H1 (cell line): ENCODE data around the gene C1orf56. TPM values are rescaled to one million over a fixed set of nuclear protein-coding genes. Genes with fewer than 3 reads are reported as not detected.

Source experiments
- CTCF ChIA-PET: fragments of 300-600 bp; sonication (Branson Sonifier 250); formaldehyde crosslinking; loops from one replicate; lab custom pipeline; 2021; ENCODE audit not compliant: partially characterized antibody; lab: Charles Lee
- POLR2A ChIA-PET: fragments of 300-600 bp; sonication (Branson Sonifier 250); formaldehyde crosslinking; loops from one replicate; lab custom pipeline; 2021; ENCODE audit warnings: inconsistent platforms; ENCODE audit not compliant: partially characterized antibody; lab: Charles Lee
- DNase-seq, 2 experiments: peaks; one replicate each; pipeline versions ENCODE4 v3.0.0 to v3.0.0-alpha.2; 2010 to 2022; ENCODE audit warnings: low spot score in 2 of 2, low read depth in 1 of 2, mixed read lengths in 1 of 2
- FAIRE-seq: peaks from 2 replicates; lab custom pipeline; 2011; peaks lifted over from hg19 to GRCh38; lab: Jason Lieb, UNC
- H2AFZ ChIP-seq: 2 replicates; pipeline ENCODE4 v1.8.1; 2012; ENCODE audit warnings: low read length, inconsistent platforms
- H2AK5ac ChIP-seq: 2 replicates; pipeline ENCODE4 v1.6.1; 2013; ENCODE audit warnings: low read depth, low read length
- H2BK120ac ChIP-seq: replicated peaks from 2 replicates; pipeline ENCODE3; 2013; ENCODE audit warnings: low read depth, low read length, inconsistent platforms
- H2BK12ac ChIP-seq: 2 replicates; pipeline ENCODE4 v1.6.1; 2013; ENCODE audit warnings: low read depth, low read length
- H2BK15ac ChIP-seq: 2 replicates; pipeline ENCODE4 v1.6.1; 2013; ENCODE audit warnings: low read length
- H2BK20ac ChIP-seq: 2 replicates; pipeline ENCODE4 v1.6.1; 2013; ENCODE audit warnings: low read length
- H2BK5ac ChIP-seq: 2 replicates; pipeline ENCODE4 v1.6.1; 2013; ENCODE audit warnings: low read depth, low read length
- H3K14ac ChIP-seq: 2 replicates; pipeline ENCODE4 v1.6.1; 2013; ENCODE audit warnings: inconsistent platforms; ENCODE audit not compliant: insufficient read length
- H3K18ac ChIP-seq: 2 replicates; pipeline ENCODE4 v1.6.1; 2013; ENCODE audit warnings: low read length; ENCODE audit errors: extremely low read depth
- H3K23ac ChIP-seq: 2 replicates; pipeline ENCODE4 v1.6.1; 2013; ENCODE audit warnings: inconsistent platforms; ENCODE audit not compliant: insufficient read length
- H3K23me2 ChIP-seq: 2 replicates; pipeline ENCODE4 v1.6.1; 2013; ENCODE audit warnings: low read depth, low read length
- H3K27ac ChIP-seq: 2 replicates; pipeline ENCODE4 v1.6.1; 2011; ENCODE audit warnings: low read depth, low read length, inconsistent platforms
- H3K27me3 ChIP-seq, 4 experiments: replicated peaks in 1 of 4; 1 replicate in 1 of 4; 2 replicates in 3 of 4; pipeline versions ENCODE4 v1.6.1 to v1.8.1; 2011 to 2013; ENCODE audit warnings: low read length in 3 of 4, mild to moderate bottlenecking in 3 of 4, inconsistent platforms in 2 of 4, mixed read lengths in 2 of 4, moderate library complexity in 1 of 4; ENCODE audit not compliant: control insufficient read depth in 3 of 4, insufficient read depth in 3 of 4; ENCODE audit errors: extremely low read depth in 1 of 4
- H3K36me3 ChIP-seq, 4 experiments: 2 replicates each; pipeline versions ENCODE4 v1.6.1 to v1.8.1; 2011 to 2013; ENCODE audit warnings: mild to moderate bottlenecking in 4 of 4, low read length in 3 of 4, moderate library complexity in 2 of 4, control low read depth in 1 of 4, inconsistent platforms in 1 of 4; ENCODE audit not compliant: insufficient read depth in 4 of 4, control insufficient read depth in 2 of 4
- H3K4ac ChIP-seq: replicated peaks from 2 replicates; pipeline ENCODE3; 2013; ENCODE audit warnings: low read length, low read depth, mixed read lengths, inconsistent platforms; ENCODE audit not compliant: insufficient read length
- H3K4me1 ChIP-seq, 4 experiments: replicated peaks in 1 of 4; 1 replicate in 1 of 4; 2 replicates in 3 of 4; pipeline versions ENCODE4 v1.6.1 to v1.8.1; 2011 to 2013; ENCODE audit warnings: low read length in 3 of 4, inconsistent platforms in 2 of 4, mixed read lengths in 1 of 4; ENCODE audit not compliant: insufficient read depth in 4 of 4, control insufficient read depth in 3 of 4
- H3K4me2 ChIP-seq, 2 experiments: 2 replicates each; pipeline versions ENCODE4 v1.6.1 to v1.8.1; 2011 to 2013; ENCODE audit warnings: low read depth in 2 of 2, low read length in 2 of 2, control low read depth in 1 of 2, inconsistent platforms in 1 of 2, mild to moderate bottlenecking in 1 of 2; ENCODE audit not compliant: insufficient read depth in 1 of 2
- H3K4me3 ChIP-seq, 4 experiments: fragments of 200-600, 300-600 bp in 1 of 4; sonication (generic), shearing (Covaris generic), sonication (Bioruptor Twin) in 1 of 4; 2 replicates each; pipeline versions ENCODE4 v1.5.1 to v1.8.1; 2011 to 2016; ENCODE audit warnings: low read length in 4 of 4, low read depth in 3 of 4, control low read depth in 2 of 4, inconsistent platforms in 2 of 4, mild to moderate bottlenecking in 2 of 4, mixed read lengths in 1 of 4, moderate library complexity in 1 of 4; ENCODE audit not compliant: insufficient read depth in 2 of 4; ENCODE audit errors: extremely low read depth in 1 of 4
- H3K56ac ChIP-seq: replicated peaks from 2 replicates; pipeline ENCODE3; 2013; ENCODE audit warnings: low read depth, mild to moderate bottlenecking, mixed read lengths, low read length, inconsistent platforms; ENCODE audit not compliant: insufficient read length
- H3K79me1 ChIP-seq: 2 replicates; pipeline ENCODE4 v1.6.1; 2013; ENCODE audit warnings: low read depth, low read length, control low read depth
- H3K79me2 ChIP-seq, 2 experiments: 2 replicates each; pipeline versions ENCODE4 v1.6.1 to v1.8.1; 2012 to 2013; ENCODE audit warnings: low read length in 2 of 2, mild to moderate bottlenecking in 2 of 2, inconsistent platforms in 1 of 2; ENCODE audit not compliant: insufficient read depth in 2 of 2, control insufficient read depth in 1 of 2
- H3K9ac ChIP-seq, 4 experiments: replicated peaks in 1 of 4; 1 replicate in 1 of 4; 2 replicates in 3 of 4; pipeline versions ENCODE4 v1.6.1 to v1.8.1; 2011 to 2013; ENCODE audit warnings: low read depth in 3 of 4, low read length in 3 of 4, control low read depth in 2 of 4, mild to moderate bottlenecking in 2 of 4, moderate library complexity in 2 of 4, inconsistent platforms in 1 of 4; ENCODE audit errors: extremely low read depth in 1 of 4
- H3K9me3 ChIP-seq, 2 experiments: 2 replicates each; pipeline versions ENCODE4 v1.6.1 to v1.8.1; 2012 to 2013; ENCODE audit warnings: mild to moderate bottlenecking in 2 of 2, moderate library complexity in 2 of 2, control low read depth in 1 of 2, inconsistent platforms in 1 of 2, low read depth in 1 of 2, low read length in 1 of 2, mixed read lengths in 1 of 2; ENCODE audit not compliant: insufficient read depth in 2 of 2
- H4K20me1 ChIP-seq, 2 experiments: replicated peaks in 1 of 2; 2 replicates each; pipeline versions ENCODE3 to v1.8.1; 2011 to 2013; ENCODE audit warnings: inconsistent platforms in 2 of 2, low read length in 2 of 2, mild to moderate bottlenecking in 1 of 2; ENCODE audit not compliant: insufficient read depth in 2 of 2, control insufficient read depth in 1 of 2
- H4K5ac ChIP-seq: 2 replicates; pipeline ENCODE4 v1.6.1; 2013; ENCODE audit warnings: low read length, low read depth, mixed read lengths, inconsistent platforms; ENCODE audit not compliant: insufficient read length
- H4K8ac ChIP-seq: 2 replicates; pipeline ENCODE4 v1.8.0; 2013; ENCODE audit warnings: mild to moderate bottlenecking, moderate library complexity, low read length, inconsistent platforms; ENCODE audit not compliant: insufficient read depth; ENCODE audit errors: extremely low read depth
- H4K91ac ChIP-seq: replicated peaks from 2 replicates; pipeline ENCODE3; 2013; ENCODE audit warnings: low read length, mixed read lengths, inconsistent platforms; ENCODE audit not compliant: insufficient read length
- TCF12 ChIP-seq: IDR thresholded peaks from 2 replicates; pipeline ENCODE4 v1.6.1; 2011; ENCODE audit warnings: low read depth, mild to moderate bottlenecking, low read length
- WGBS, 2 experiments: shearing (Covaris generic) in 1 of 2; methylation state at CpG; one replicate each; pipeline versions ENCODE4 v1.1.6 to v1.1.7; 2013 to 2015; ENCODE audit warnings: low lambda C conversion rate in 2 of 2, mixed read lengths in 2 of 2, inconsistent platforms in 1 of 2, low coverage in 1 of 2, missing lambda C conversion rate in 1 of 2; ENCODE audit not compliant: insufficient replicate concordance in 2 of 2, insufficient coverage in 1 of 2, insufficient read length in 1 of 2; ENCODE audit errors: extremely low coverage in 1 of 2, missing lambda C conversion rate in 1 of 2; 5-methylcytosine and 5-hydroxymethylcytosine counted together
- polyA plus RNA-seq, 7 experiments: library from polyadenylated mRNA; depleted of rRNA in 3 of 7; stranded (reverse) in 5 of 7; unstranded in 2 of 7; fragments of >200 nt in 5 of 7; fragments of 200-250 nt in 2 of 7; gene quantifications; 1 replicate in 5 of 7; 2 replicates in 1 of 7; 4 replicates in 1 of 7; pipeline versions ENCODE4 v1.2.1 to v1.2.3, GENCODE V29; 2011 to 2013; ENCODE audit warnings: missing spikeins in 2 of 7, mixed read lengths in 2 of 7
- total RNA-seq: library from RNA; stranded (reverse); fragmentation: NEBNext Ultra II Directional; extraction: Animal tissue kit (Norgen Biotek cat#: 25700); gene quantifications from 2 replicates; pipeline ENCODE4 v1.2.1, GENCODE V29; 2021

Gene C1orf56
- total and polyA plus RNA-seq, 2 of the 8 experiments (the other 6 are each of a cell fraction or from before 2014, with no cell fraction given), result 3.0 to 3.4 TPM

DNA sequence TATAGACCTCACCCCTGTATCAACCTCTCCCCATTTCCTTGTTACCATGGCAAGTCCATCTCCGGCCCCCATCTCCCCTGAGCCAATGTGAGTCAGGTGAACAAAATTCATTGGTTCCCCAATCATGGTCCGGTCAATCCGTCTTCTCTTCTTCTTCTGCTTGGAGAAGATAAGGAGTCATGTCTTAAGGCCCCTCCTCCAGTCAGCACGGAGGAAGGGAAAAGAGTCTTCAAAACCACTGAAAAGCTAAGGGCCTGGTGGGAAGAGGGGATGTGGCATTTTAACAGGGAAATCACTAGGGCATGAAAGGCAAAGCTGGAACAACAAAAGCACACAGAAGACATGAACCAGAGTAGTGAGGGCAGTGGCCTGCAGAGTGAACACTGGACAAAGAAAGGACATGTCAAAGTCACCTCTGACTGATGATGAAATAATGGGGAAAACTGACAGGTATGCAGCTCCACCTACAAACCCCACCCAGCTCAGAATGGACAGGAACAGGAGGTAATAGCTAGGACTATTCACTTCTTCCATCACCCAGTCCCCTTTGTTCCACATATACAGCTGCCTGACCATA, 7.5 kb downstream of the C1orf56 start:
- no peak overlapping the region for H4K91ac ChIP-seq
- H2BK15ac ChIP-seq, result no peak overlapping the region
- H3K56ac ChIP-seq, result no peak overlapping the region
- H3K23me2 ChIP-seq, result peaks cover 9% of the 10 kb centered on the region; the same call in 1 of the 2 replicates
- peaks cover 12% of the 10 kb centered on the region for H3K79me1 ChIP-seq
- no peaks in the 10 kb centered on the region for H3K27me3 ChIP-seq
- H3K4me3 ChIP-seq, result no peak overlapping the region
- H2BK5ac ChIP-seq, result no peak overlapping the region
- WGBS, 2 experiments, result 83% methylated on average over 4 of the region's 4 CpGs; no CpG with 5 or more reads in 1 of the 2 experiments
- no peak overlapping the region for H3K9ac ChIP-seq
- no peak overlapping the region for H2BK20ac ChIP-seq
- H3K36me3 ChIP-seq, result peaks cover 18 to 61% (median 41%) of the 10 kb centered on the region in 4 experiments
- H3K23ac ChIP-seq, result no peak overlapping the region
- H3K9me3 ChIP-seq, result no peaks in the 10 kb centered on the region
- POLR2A ChIA-PET, result interaction anchor here (0.7 to 9.1 kb wide), 4 partner anchors 7 to 27 kb away, joined by 3 to 107 read pairs (median 3); partner anchors contain the start of gene C1orf56
- no peak for DNase-seq
- peaks cover 4 to 9% (median 6%) of the 10 kb centered on the region in 4 experiments; a peak in 6 of 7 replicates for H3K4me1 ChIP-seq
- no peak overlapping the region for H3K14ac ChIP-seq
- H3K79me2 ChIP-seq, result peaks cover 7 to 35% of the 10 kb centered on the region in 2 experiments
- no peak overlapping the region for H4K5ac ChIP-seq
- H2BK12ac ChIP-seq, result no peak overlapping the region
- no peak overlapping the region for H3K18ac ChIP-seq
- H2BK120ac ChIP-seq, result no peak overlapping the region
- H2AFZ ChIP-seq, result no peak overlapping the region
- H3K4me2 ChIP-seq, result no peak overlapping the region
- H4K8ac ChIP-seq, result no peak overlapping the region
- no peak overlapping the region for H3K27ac ChIP-seq
- no peak for FAIRE-seq
- TF ChIP-seq TCF12, result no peak
- peaks cover 0 to 10% of the 10 kb centered on the region in 2 experiments for H4K20me1 ChIP-seq
- no peak overlapping the region for H3K4ac ChIP-seq
- no peak overlapping the region for H2AK5ac ChIP-seq
- CTCF ChIA-PET, result interaction anchor here (0.5 to 1.7 kb wide), 8 partner anchors 12 to 561 kb away, joined by 3 to 5 read pairs (median 4); partner anchors contain the start of gene MINDY1
